Left kidney (tissue), 2 donors: ENCODE measurements around the gene SASH3. TPM values are rescaled to one million over a fixed set of nuclear protein-coding genes. Genes with fewer than 3 reads are reported as not detected.

Experiments
- DNase-seq: peaks from one replicate; pipeline ENCODE4 v3.0.0-alpha.2; 2013
- polyA plus RNA-seq: library from polyadenylated mRNA; unstranded; fragments of 120-200 nt; gene quantifications from one replicate; pipeline ENCODE4 v1.2.1, GENCODE V29; 2013; ENCODE audit not compliant: insufficient read length

The SASH3 gene
- polyA plus RNA-seq, 1 donor: 1.3 TPM

DNA sequence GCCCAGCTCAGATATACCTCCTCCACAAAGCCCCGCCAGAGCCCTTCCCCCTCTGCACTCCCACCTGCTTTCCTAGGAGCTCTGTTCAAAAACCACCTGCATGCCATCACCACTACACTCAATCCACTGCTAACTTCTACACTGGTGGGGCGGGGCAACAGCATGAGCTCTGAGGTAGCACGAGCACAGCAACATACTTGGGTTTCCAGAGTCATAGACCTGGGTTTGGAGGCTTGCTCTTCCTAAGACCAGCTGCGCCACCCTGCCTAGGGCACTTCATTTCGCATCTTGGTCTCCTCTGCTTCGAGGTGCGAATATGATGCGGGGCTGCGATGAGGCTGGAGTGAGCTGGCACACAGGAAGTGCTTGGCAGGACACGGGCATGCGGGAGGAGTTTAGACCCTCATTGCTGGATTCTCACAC lies 3.6 kb downstream of the SASH3 start:
- DNase-seq: no peak

DNA sequence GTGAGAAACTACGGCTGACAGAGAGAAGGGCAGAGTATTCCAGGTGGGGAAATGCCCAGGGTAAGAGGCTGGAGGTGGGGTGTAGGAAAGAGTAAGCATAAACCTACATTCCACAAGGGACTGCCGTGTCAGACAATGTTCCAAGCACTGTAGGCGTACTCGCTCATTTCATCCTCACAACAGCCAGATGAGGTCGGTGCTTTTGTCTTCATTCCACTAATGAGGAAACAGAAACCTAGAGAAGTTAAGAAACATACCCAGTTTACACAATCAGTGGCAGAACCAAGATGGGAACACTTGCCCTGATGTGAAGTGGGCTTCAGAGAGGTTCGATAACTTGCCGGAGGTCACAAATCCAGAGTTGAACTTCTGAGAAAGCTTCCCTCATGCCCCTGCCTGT lies 4.6 kb downstream of the SASH3 start:
- no peak for DNase-seq

DNA sequence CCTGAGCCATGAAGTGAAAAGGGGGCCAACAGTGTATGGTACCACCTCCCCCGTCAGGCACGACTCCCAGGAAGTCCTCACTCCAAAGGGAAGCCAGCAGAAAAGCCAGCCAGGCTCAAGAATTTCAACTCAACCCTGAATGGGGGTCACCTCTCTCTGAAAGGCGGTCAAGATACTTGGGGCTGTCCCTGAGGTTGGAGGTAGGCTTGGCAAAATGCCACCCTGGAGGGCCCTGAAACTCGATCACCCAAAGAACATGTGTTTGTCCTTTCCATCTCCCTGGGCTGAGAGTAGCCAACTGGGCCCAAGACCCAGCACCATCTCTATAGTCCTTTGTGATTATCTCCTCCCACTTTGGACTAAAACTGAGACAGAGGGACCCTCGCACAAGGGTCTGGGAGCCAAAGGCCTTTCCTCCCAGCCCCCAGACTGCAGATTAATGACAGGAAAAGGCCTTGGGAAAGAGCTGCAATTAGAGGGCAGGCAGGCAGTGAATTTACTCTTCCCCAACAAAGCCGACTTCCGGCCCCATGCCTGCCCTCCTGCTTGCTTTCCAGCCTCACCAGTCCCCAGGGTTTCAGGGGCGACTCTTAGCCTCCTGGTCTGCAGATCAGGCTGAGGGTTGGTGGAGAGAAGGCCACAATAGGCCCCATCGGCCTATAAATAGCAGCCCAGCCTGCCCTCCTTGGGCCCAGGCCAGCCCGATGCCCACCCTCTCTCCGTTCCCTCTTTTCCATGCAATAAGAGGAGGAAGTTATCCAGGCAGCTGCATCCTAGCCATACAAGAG lies 5.6 kb downstream of the SASH3 start:
- DNase-seq: no peak

DNA sequence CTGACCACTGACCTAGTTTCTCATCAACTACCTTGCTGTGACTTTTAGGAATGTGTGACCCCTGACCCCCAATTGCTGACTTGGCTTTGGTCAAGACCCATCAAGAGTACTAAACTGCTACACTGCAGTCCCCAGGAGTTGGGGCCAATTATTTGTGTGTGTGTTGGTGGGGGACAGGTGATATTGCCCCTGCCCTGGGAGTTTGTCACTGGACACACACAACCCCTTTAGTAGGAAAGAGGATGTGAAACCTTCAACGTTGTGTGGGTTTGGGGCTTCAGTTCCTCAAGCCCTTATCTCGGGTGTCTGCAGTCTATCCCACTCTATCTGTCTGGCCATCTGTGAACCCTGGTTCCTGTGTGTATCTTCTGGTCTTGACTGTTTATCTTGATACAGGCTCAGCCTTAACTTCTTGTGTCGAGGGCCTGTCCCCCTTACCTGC lies 6.5 kb downstream of the SASH3 start:
- no peak for DNase-seq

DNA sequence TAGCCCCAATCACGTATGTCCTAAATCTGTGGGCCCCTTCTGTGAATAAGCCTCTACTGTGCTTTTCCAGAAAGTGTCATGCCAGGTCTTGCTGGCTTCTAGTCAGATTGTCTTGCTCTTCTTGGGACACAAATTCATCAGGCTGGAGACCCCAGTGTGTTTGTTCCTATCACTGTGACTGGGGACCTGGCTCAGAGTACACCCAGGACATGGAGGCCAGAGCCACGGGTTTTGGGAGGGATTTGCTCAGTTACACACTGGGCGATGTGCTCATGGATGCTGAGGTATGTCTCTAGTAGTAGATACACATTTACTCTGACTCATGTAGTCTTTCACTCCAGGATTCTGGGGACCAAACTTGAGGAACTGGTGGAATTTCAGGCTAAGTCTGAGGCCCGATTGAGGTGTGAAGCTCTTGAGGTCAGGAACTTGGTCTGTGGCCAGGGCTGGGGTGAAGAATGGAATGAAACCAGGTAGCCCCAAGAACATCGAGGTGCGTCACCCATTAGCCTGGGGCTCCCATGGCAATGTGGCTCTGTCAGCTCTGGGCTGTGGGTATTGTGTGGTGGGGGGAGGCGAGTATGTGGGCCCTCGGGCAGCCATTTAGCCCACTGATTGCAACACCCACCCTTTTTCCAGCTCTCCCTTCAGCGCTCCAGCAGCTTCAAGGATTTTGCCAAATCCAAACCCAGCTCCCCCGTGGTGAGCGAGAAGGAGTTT lies 7.7 kb downstream of the SASH3 start:
- no peak for DNase-seq

DNA sequence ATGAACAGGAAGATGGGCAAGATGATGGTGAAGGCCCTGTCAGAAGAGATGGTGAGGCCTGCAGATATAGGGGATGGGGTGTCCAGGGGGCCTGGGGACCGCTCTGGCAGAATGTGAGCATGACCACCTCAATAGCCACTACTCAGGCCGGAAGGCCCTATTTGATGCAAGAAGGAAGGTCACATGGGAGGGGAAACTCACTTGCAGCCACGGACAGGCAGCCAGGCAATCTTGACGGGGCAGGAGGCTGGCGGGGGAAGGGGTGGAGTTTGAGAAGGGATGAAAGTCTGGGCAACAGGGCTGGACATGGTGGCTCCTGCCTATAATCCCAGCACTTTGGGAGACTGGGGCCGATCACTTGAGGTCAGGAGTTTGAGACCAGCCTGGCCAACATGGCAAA lies 8.8 kb downstream of the SASH3 start:
- no peak for DNase-seq

DNA sequence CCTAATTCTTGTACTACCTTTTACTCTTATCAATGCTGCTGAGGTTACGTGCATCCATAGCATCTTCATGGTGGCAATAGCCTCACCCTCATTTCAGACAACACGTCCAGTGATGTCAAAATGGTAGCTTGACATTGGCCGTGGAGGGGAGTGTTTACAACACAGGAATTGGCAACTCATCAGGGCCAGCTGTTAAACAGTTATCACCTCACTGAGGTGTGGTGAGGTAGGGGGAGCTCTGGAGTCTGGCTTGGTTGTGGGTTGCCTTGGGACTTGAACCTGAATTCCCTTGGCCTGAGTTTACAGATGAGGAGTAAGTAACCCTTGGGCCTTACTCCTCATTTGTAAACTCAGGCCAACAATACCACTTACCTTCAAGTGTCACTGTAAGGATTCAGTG lies 10.4 kb downstream of the SASH3 start:
- DNase-seq: no peak

DNA sequence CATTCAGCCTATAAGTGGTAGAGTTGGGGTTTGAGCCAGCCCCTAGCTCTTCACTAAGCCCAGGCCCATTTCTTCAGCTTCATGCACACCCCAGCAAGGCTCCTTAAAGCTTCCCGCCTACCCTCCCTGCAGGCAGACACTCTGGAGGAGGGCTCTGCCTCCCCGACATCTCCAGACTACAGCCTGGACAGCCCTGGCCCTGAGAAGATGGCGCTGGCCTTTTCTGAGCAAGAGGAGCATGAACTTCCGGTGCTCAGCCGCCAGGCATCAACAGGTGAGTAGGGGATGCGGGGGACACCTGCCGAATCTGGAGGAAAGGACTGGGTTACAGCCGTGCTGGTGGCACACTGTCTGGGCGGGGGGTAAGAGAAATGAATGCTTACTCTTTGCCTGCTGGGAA lies 11.1 kb downstream of the SASH3 start:
- DNase-seq: no peak

DNA sequence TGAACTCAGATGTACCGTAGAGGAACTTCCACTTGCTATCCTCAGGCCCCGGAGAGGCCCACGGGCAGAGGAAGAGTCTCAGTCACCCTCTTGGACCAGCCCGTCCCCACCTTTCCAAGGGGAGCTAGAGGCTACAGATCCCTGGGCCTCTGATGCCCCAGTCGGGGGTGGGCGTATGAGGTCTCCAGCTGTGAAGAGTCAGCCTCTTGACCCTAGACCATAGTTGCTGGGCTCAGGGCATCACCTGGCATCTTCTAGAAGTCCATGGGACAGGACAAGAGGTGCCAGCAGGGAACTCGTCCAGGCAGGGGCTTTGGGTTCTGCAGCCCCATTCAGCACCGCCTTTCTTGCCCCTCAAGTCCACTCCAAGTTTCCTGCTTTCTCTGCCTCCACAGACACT lies 11.6 kb downstream of the SASH3 start:
- no peak for DNase-seq

DNA sequence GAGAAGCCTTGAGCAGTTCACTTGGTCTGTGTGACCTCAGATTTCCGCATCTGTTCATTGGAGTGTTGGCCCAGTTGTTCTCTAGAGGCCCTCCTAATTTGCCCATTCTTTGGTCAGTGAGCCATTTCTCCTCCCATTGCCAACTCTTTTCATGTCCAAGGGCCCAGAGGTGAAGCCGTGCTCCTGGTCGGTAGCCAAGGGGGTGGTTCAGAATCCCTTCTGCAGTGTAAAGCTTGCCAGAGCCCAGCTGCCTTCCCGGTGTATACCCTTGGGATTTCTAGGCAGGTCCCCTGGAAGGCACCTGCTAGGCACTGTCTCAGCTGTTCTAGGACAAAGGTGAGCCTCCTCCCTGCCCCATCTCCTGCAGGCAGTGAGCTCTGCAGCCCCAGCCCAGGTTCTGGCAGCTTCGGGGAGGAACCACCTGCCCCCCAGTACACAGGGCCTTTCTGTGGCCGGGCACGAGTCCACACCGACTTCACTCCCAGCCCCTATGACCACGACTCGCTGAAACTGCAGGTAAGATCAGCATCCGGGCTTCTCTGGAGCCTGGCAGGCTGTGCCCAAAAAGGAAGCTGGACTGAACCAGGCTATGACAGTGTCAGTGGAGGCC lies 12.3 kb downstream of the SASH3 start:
- no peak for DNase-seq

DNA sequence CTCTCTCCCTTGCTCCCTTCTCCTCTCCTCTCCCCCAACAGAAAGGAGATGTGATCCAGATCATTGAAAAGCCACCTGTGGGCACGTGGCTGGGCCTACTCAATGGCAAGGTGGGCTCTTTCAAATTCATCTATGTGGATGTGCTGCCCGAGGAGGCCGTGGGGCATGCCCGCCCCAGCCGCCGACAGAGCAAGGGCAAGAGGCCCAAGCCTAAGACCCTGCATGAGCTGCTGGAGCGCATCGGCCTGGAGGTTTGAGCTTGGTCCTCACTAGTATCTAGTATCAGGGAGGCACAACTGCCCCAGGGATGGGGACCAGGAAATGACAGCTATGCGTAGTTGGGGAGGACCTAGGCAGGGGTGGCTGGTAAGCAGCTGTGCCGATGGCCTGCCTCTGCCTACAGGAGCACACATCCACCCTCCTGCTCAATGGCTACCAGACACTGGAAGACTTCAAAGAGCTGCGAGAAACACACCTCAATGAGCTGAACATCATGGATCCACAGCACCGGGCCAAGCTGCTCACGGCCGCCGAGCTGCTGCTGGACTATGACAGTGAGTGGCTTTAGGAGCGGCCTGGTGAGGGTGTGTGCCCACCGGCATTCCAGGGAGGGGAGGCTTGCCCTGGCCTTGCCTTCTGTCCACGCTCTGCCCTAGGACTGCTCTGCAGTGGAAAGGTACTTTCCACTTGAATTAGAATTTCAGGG lies 13.0 kb downstream of the SASH3 start:
- no peak for DNase-seq

DNA sequence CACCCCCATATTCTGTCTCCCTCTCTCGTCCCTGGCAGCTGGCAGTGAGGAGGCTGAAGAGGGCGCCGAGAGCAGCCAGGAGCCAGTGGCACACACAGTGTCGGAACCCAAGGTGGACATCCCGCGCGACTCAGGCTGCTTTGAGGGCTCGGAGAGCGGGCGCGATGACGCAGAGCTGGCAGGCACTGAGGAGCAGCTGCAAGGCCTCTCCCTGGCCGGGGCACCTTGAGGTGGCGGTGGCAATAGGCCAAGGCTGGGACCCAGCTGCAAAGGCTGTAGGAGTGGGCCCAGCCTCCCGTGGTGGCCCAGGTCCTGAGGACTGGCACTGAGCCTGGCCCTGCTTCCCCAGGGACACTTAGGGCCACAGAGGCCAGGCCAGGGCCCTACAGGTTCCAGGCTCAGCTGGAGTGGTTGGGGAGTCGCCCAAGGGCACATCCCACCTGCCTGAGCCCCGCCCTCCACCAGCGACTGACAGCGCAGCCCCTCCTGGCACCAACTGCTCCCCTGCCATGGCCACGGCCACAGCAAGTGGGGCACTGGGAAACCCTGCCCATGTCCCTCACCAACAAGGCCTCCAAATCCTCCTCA lies 13.9 kb downstream of the SASH3 start:
- DNase-seq: no peak

DNA sequence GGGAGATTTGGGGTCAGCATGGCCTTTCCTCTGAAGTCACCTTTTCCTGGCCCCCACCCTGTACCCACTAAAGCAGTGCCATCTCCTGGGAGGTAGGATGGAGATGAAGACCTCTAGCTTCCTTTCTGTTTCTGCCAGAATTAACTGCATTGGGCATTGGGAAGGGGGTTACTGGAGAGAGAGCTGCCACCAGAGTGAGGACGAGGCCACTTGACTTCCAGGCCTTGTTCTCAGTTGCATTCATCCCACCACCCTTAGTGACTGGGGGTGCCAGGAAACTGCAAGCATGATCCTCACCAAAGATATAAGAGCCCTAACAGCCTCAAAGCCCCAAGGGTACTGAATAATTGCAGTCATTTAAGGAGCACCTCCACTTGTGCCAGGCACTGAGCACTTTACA lies 15.8 kb downstream of the SASH3 start:
- DNase-seq: no peak

DNA sequence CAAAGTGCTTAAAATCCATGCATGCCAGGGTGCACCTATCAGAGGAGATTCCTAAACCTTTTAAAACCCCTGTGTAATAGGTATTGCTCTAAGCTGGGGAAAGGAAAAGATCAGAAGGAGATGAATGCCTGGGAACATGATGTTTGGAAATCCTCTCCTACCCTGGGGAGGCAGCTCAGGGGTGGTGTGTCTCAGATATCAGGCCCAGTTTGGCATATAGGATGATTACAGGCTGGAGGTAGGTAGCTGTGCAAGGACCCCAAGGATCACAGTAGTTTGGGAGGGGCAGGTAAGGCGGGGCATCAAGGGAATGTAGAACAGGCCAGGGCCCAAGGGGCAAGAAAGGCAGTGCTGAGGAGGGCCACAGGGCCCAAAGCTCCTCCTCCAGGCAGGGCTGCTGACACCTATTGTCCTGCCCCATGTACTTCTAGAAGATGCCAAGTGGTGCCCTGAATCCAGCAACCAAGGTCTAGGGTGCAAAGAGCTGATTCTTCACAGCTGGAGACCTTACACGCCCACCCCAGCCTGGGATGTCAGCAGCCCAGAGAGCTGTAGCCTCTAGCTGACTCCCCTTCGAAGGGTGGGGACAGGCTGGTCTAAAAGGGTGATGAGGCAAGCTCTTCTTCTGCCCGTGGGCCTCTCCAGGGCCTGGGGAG lies 17.6 kb downstream of the SASH3 start:
- DNase-seq: no peak

DNA sequence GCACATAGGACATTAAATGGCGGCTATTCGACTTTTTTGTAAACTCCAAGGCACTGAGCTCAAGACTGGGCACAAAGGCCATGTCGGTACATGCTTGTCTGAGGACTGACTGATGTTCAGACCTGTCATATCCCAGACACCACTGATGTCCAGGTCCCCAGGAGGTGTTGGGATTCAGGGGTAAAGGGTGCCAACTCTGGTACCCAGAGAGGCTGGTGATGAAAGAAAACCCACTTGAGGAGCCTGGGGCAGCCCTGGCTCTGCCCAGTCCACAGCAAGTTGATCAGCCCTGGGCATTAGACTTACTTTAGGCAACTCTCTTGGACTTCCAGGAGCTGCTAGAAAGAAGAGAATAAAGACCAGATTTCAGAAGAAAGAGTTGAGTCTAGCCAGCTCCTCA lies 18.7 kb downstream of the SASH3 start:
- DNase-seq: no peak

DNA sequence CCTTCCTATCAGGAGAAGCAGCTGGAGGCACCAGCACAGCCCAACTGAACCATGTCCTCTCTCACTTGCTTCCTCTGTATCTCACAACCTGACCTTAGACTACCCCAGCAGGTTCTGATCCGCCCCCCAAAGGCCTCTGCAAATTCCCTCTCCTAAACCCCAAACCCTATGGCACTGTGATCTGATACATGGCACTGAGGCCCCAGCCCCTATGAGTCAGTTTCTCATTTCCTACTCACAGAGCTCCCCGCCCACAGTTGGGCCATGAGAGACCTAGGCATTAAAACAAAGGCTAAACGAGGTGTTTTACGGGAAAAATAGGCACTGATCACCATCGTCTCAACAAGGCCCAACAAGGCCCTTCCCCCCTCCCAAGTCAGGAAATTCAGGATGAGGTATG lies 19.1 kb downstream of the SASH3 start:
- no peak for DNase-seq

DNA sequence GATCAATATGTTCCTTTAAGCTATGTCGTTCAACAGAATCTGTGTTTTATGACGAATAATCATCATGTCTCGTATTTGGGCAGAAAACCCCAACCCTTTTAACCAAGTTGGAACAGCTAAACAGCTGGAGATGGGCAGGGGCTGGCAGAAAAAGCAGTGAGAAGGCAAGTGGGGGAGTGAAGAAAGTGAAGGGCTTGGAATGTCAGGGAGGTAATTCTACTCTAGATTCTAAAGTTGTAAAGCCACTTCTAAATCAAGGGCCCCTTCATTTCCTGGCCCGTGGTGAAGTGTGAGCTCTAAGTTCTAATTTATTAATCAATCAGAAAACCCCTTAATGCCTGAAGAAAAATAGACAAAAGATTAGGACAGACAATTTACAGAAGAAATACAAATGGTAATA lies 20.4 kb downstream of the SASH3 start:
- DNase-seq: peak; percentile 12

DNA sequence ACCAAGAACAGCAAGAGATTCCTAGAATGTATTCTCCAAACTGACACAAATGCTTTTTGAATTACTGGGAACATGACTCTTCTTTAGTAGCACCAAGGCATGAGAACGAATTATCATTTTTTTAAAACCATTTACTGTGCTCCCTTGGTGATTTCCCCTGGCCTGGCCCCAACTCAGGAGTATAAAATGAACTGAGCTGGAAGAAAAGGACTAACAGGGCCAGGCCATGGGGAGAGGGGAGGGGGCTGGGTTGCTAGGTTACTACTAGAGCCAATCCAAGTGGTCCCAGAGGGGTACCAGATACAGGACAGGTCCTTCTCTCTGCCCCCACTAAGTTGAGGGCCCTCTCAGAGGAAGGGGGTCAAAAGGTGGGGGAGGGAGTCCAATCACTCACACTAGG lies 23.1 kb downstream of the SASH3 start:
- DNase-seq: no peak

DNA sequence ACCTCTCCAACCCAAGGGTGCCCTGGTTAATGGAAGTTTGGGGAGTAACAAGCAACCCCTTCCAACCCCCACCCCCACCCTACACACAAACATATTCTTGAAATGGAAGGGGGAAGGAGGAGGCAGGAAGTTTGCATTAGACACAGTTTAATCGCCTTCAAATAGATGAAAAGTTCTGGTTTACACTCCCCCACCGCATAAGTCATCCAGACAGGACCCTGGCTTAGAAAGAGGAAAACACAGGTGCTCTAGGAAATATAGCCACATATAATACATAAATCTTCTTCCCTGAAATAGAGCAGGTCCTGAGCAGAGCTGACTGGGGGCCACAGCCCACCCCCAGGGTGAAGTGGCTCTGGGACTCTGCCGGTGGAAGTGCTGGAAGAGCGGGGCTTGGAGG lies 25.1 kb downstream of the SASH3 start:
- peak; percentile 26 for DNase-seq

DNA sequence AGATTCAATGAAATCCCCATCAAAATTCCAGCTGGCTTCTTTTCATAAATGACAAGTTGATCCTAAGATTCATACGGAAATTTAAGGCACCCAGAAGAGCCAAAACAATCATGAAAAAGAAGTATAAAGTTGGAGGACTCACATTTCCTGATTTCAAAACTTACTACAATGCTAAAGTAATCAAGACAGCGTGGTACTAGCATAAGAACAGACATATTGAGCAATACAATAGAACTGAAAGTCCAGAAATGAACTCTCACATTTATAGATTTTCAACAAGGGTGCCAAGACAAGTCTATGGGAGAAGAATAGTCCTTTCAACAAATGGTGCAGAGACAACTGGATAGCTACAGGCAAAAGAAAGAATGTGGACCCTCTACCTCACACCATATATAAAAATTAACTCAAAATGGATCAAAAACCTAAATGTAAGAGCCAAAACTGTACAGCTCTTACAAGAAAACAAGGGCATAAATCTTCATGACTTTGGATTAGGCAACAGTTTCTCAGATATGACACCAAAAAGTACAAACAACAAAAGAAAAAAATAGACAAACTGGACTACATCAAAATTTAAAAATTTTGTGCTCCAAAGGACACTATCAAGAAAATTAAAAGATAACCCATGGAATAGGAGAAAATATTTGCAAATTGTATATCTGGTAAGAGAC lies 28.5 kb downstream of the SASH3 start:
- no peak for DNase-seq
